GM19238 (cell line): ENCODE results near the gene CPA4.
"Not testable (repeated sequence)": the region's sequence is repeated elsewhere in the genome, so short reads cannot be mapped to it uniquely, and the experiment has no call there.

Experiments used
- DNase-seq: peaks from one replicate; pipeline ENCODE4 v3.0.0; 2011; ENCODE audit warnings: low spot score; ENCODE audit not compliant: insufficient read length

CPA4 gene

GRCh38 chr7:130301501-130302020, 8.6 kb downstream of the CPA4 start:
- DNase-seq: no peak

DNA sequence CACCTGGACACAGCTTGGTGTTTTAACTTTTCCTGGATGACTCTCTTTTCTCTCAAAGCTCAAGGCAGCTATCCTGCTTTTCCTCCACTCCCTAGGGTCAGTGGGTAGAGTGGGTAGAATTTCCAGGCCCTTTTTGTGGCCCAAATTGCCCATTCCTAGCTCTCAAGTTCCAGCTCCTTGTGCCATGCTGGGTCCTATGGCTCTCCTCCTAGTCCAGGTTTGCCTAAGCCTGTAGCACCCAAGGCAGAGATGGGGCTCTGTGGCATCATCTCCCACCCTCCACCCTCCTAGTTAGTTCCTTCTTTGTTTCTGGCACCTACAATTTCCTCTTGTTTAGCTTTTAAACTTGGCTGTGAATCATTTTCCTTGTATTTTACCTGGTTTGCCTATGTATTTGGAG, 9.7 kb downstream of the CPA4 start:
- DNase-seq: no peak

DNA sequence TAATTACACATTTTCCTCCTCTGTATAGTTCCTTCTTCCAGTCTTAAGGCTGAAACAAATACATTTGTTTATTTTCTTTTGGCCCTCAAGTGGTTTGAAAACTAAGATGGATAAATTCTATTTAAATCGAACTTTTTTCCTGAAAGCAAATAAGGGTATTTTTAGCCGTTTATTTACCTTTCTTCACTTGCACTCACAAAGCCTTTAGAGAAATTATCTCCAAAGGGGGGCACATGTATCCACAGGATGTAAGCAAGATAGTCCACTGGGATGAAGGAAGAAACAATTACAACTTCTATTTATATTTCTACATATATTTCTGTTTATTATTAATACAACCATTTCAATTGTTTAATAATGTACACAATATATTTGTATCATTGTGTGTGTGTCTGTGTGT, 10.2 kb downstream of the CPA4 start:
- DNase-seq: no peak

DNA sequence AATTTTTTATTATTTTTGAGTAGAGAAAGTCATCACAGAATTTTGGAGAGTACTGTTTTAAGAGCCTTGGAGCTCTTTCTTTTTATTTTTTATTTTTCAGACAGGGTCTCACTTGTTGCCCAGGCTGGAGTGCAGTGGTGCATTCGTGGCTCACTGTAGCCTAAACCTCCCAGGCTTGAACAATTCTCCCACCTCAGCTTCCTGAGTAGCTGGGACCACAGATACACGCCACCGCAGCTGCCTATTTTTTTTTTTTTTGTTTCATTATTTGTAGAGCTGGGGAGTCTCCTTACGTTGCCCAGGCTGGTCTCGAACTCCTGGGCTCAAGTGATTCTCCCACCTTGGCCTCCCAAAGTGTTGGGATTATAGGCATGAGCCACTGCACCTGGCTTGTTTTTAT, 10.6 kb downstream of the CPA4 start:
- DNase-seq: no peak

GRCh38 chr7:130303982-130304381, 11.0 kb downstream of the CPA4 start:
- DNase-seq: no peak

DNA sequence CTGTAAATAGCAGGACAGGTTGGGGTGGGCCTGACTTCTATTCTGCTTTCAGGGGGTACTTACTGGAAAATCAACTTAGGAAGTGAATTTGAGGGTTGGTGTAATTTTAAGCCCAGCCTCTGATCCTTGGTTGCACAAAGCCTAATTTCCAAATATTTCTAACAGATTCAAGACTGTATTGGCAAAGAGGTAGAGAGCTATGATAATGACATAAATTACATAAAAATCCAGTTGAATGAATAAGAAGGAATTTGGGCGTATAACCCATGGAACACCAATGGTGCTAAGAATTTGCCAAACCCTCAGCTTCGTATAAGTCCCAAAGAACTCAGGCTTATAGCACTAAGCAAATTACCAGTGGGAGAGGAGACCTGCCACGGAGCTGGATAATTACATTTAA, 11.9 kb downstream of the CPA4 start:
- no peak for DNase-seq

- DNase-seq: no peak
Measured at GRCh38 chr7:130305433-130306042, 12.6 kb downstream of the CPA4 start.

DNA sequence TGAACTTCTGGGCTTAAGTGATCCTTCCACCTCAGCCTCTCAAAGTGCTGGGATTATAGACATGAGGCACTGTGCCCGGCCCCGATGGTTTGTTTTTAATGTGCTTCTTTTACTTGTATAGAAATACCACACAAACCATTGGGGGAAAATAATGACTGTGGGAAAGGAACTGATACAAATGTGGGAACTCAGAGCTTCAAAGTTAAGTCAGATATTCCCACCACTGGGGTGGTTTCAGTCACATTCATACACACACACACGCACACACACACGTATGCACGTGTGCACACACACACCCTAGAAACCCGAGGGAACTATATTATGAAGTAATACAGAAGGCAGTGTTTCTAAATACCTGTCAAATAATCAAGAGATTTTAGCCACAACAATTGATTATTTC, 17.0 kb downstream of the CPA4 start:
- no peak for DNase-seq

DNA sequence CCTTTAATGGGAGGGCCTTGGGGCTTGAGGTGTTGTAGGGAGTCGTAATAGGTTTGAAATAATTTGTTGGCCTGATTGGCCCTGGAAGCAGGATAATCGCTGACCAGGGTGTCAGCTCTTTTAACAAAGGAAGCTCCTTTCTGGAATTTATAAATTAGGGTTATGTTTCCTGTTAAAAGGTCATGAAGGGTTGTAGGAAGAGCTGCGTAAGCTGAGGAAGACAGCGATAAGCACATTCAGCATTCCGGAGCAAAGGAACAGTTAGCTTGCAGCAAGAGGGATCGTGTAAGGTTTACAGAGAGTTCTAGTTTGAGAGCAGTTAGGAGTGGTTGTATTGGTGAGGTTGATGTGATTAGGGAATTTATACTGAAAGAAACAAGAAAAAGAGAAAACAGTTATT, 21.3 kb downstream of the CPA4 start:
- no peak for DNase-seq

GRCh38 chr7:130319541-130319940, 26.6 kb downstream of the CPA4 start:
- no peak for DNase-seq

DNA sequence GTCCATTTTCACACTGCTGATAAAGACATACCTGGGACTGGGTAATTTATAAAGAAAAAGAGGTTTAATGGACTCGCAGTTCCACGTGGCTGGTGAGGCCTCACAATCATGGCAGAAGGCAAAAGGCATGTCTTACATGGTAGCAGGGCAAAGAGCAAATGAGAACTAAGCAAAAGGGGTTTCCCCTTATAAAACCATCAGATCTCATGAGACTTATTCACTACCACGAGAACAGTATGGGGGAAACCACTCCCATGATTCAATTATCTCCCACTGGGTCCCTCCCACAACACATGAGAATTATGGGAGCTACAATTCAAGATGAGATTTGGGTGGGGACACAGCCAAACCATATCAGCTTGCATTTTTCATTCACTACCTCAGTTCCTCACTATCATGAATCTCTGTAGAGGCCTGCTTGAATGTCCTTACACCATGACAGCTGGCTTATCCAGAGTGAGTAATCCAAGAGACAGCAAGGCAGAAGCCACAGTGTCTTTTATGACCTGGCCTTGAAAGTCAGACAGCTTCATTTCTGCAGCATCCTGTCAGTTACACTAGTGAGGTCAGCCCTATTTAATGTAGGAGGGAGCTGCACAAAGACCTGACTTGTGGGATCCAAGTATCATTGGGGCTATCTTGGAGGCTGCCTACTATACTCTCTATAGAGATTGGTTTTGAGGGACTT, 28.7 kb downstream of the CPA4 start:
- DNase-seq: not testable (repeated sequence)

GRCh38 chr7:130322615-130323014, 29.7 kb downstream of the CPA4 start:
- no peak for DNase-seq

DNA sequence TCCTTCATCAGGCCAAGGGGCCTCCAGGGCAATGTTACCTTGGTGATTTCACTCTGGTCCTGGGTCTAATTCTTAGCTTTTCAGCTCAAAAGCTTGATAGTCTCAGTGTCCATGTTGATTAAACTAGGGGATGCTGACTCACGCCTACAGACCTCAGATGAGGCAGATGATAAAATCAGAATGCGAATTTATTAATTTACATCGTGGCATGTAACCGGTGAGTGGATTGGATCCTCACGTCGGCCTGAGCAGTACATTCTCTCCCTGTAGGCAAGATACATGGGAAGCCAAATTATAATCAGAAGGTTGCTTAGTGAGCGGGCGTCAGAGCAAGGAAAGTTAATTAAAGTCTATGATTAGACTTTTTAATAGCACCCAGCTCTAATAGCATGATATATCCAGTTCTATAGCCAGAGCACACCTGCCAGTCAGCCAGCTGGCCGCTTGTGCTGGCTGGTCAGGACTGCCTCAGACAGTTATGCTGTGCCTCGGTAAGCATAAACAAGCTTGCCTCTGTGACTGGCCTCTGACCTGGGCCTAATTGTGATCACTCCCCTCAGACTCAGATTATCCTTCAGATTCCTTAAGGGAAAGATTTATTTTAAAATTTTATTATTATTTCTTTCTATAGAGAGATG, 31.5 kb downstream of the CPA4 start:
- DNase-seq: no peak

- no peak for DNase-seq
Measured at GRCh38 chr7:130329681-130330080, 36.7 kb downstream of the CPA4 start.

DNA sequence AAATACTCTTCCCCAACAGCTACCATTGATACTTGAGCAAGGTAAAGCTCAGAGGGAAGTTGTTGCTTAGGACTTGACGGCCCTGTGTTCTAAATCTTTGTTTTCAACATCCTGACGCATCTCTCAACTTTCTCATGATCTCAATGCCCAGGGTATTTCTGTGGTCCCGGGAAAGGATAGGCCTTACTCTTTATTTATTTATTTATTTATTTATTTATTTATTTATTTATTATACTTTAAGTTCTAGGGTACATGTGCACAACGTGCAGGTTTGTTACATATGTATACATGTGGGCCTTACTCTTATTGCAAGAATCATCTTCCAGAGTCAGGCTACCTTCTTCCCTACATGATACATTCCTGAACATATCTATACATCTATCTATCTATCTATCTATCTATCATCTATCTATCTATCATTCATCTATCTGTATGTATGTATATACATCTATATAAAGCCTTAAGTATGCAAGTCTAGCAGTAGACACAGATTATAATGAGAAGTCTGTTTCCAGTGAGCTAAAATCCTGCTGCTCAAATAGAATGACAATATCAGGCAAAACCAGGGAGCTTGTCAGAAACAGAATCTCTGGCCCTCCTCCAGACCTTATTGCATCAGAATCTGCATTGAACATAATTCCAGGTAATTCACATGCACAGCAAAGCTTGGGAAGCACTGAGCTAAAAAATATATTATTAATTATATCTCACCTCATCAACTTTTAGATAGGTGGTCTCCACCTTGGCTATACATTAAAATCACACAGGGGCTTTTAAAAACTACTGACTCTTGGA, 39.5 kb downstream of the CPA4 start:
- DNase-seq: no peak

DNA sequence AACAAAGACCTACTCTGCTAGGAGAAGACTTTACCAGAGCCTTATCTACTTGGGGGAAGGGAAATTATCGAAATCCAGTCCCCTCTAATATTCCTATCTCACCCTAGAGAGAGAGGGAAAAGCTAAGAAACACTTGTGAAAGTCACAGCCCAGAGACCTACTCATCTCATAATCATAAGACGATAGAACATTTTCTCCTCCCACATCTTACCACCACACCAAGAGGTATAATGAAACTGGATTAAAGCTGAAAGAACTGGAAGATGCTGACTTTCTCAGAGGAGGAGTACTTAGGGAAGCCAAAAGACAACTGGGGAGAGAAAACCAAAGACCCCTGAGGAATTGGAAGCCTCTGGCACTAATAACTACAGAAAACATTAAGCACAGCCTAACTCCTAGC, 40.9 kb downstream of the CPA4 start:
- DNase-seq: no peak

GRCh38 chr7:130334274-130334673, 41.3 kb downstream of the CPA4 start:
- no peak for DNase-seq

- DNase-seq: no peak
Measured at GRCh38 chr7:130337410-130337971, 44.5 kb downstream of the CPA4 start.

- DNase-seq: no peak
Measured at GRCh38 chr7:130338233-130338632, 45.3 kb downstream of the CPA4 start.

DNA sequence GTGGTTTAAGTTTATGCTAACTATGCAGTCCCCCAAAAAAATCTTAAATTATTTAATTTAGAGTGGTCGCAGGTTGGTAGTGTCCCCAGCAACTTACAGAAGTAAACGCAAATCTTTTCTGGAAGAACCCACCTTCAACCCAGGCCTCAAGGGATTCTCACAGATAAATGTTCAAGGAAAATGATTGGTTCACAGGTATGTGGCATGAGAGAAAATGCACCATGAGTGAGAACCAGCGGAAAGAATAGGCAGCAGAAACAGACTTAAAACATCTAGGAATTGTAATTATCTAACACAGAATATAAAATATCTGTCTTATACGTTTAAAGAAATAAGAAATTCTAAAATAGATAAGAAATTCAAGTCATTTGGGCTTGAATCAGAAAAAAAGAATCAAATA, 48.9 kb downstream of the CPA4 start:
- no peak for DNase-seq

- DNase-seq: no peak
Measured at GRCh38 chr7:130342701-130343380, 49.9 kb downstream of the CPA4 start.
